Loucy (cell line): ENCODE results near the gene DAP.

Experiments used
- CTCF ChIP-seq: fragments of 200-600 bp; sonication (generic); conservative IDR thresholded peaks from 2 replicates; pipeline ENCODE4 v1.5.1; 2014; ENCODE audit warnings: mild to moderate bottlenecking, antibody characterized with exemption, low read length
- EZH2phosphoT487 ChIP-seq: fragments of 200-600 bp; IDR thresholded peaks from 2 replicates; pipeline ENCODE4 v1.6.1; 2018; ENCODE audit warnings: antibody characterized with exemption, mild to moderate bottlenecking, moderate library complexity, borderline replicate concordance

- TF ChIP-seq CTCF (no peak), EZH2phosphoT487 (no peak)
Measured at GRCh38 chr5:10658265-10658664, 102.8 kb downstream of the DAP start.
